H9 (cell line): ENCODE measurements around the gene OR52K1. TPM values are rescaled to one million over a fixed set of nuclear protein-coding genes. Genes with fewer than 3 reads are reported as not detected.

Experiments used
- DNase-seq: peaks from one replicate; pipeline ENCODE4 v3.0.0-alpha.2; 2017
- H2AFZ ChIP-seq: one replicate; pipeline ENCODE4 v1.6.1; 2013; ENCODE audit warnings: mild to moderate bottlenecking, low read length, control low read depth, moderate library complexity
- H2AK5ac ChIP-seq: 2 replicates; pipeline ENCODE4 v1.6.1; 2013; ENCODE audit warnings: low read length, control low read depth, mixed read lengths; ENCODE audit not compliant: insufficient read length
- H2BK120ac ChIP-seq: one replicate; pipeline ENCODE4 v1.6.1; 2013; ENCODE audit warnings: low read depth, mild to moderate bottlenecking, low read length, control low read depth, inconsistent platforms; ENCODE audit not compliant: poor library complexity, severe bottlenecking
- H2BK12ac ChIP-seq: 2 replicates; pipeline ENCODE4 v1.6.1; 2013; ENCODE audit warnings: low read length, control low read depth, mixed read lengths, low read depth; ENCODE audit not compliant: insufficient read length
- H2BK15ac ChIP-seq: 2 replicates; pipeline ENCODE4 v1.6.1; 2013; ENCODE audit warnings: low read depth, low read length, control low read depth
- H2BK20ac ChIP-seq: one replicate; pipeline ENCODE4 v1.6.1; 2013; ENCODE audit warnings: low read depth, mild to moderate bottlenecking, low read length, control low read depth, inconsistent platforms; ENCODE audit not compliant: poor library complexity, severe bottlenecking
- H2BK5ac ChIP-seq: 2 replicates; pipeline ENCODE4 v1.6.1; 2013; ENCODE audit warnings: low read length, control low read depth, mixed read lengths; ENCODE audit not compliant: insufficient read length
- H3K14ac ChIP-seq: 2 replicates; pipeline ENCODE4 v1.6.1; 2013; ENCODE audit warnings: low read length, control low read depth; ENCODE audit not compliant: insufficient read depth
- H3K18ac ChIP-seq: 2 replicates; pipeline ENCODE4 v1.6.1; 2013; ENCODE audit warnings: low read depth, mild to moderate bottlenecking, mixed read lengths, low read length, control low read depth; ENCODE audit not compliant: insufficient read length
- H3K23ac ChIP-seq: 2 replicates; pipeline ENCODE4 v1.6.1; 2013; ENCODE audit warnings: low read length, control low read depth, mixed read lengths, low read depth; ENCODE audit not compliant: insufficient read length
- H3K23me2 ChIP-seq: 2 replicates; pipeline ENCODE4 v1.6.1; 2013; ENCODE audit warnings: low read depth, mild to moderate bottlenecking, mixed read lengths, low read length, control low read depth; ENCODE audit not compliant: insufficient read length, poor library complexity, severe bottlenecking
- H3K27ac ChIP-seq: 2 replicates; pipeline ENCODE4 v1.5.1; 2013; ENCODE audit warnings: low read length, control low read depth, mixed read lengths, low read depth; ENCODE audit not compliant: insufficient read length
- H3K27me3 ChIP-seq: 2 replicates; pipeline ENCODE4 v1.6.1; 2013; ENCODE audit warnings: low read length, control low read depth, inconsistent platforms; ENCODE audit not compliant: insufficient read depth
- H3K4ac ChIP-seq: 2 replicates; pipeline ENCODE4 v1.6.1; 2013; ENCODE audit warnings: low read depth, mild to moderate bottlenecking, control low read depth, inconsistent platforms, low read length, moderate library complexity
- H3K4me1 ChIP-seq: 2 replicates; pipeline ENCODE4 v1.6.1; 2013; ENCODE audit warnings: low read length, control low read depth, inconsistent platforms; ENCODE audit not compliant: insufficient read depth
- H3K4me2 ChIP-seq: 2 replicates; pipeline ENCODE4 v1.6.1; 2013; ENCODE audit warnings: low read length, control low read depth, mixed read lengths; ENCODE audit not compliant: insufficient read length, insufficient read depth
- H3K56ac ChIP-seq: 2 replicates; pipeline ENCODE4 v1.6.1; 2013; ENCODE audit warnings: low read depth, mild to moderate bottlenecking, mixed read lengths, low read length, control low read depth; ENCODE audit not compliant: insufficient read length
- H3K79me1 ChIP-seq: 2 replicates; pipeline ENCODE4 v1.6.1; 2013; ENCODE audit warnings: low read depth, mild to moderate bottlenecking, moderate library complexity, low read length, control low read depth, inconsistent platforms; ENCODE audit not compliant: insufficient read depth, poor library complexity, severe bottlenecking
- H3K79me2 ChIP-seq: 2 replicates; pipeline ENCODE4 v1.6.1; 2013; ENCODE audit warnings: low read length, control low read depth, inconsistent platforms; ENCODE audit not compliant: insufficient read depth
- H3K9ac ChIP-seq: 2 replicates; pipeline ENCODE4 v1.6.1; 2013; ENCODE audit warnings: low read length, control low read depth, mixed read lengths; ENCODE audit not compliant: insufficient read length; ENCODE audit errors: extremely low read depth
- H3K9me3 ChIP-seq: one replicate; pipeline ENCODE4 v1.6.1; 2013; ENCODE audit warnings: low read depth, low read length, inconsistent platforms; ENCODE audit not compliant: control insufficient read depth
- H3T11ph ChIP-seq: one replicate; pipeline ENCODE4 v1.6.1; 2013; ENCODE audit warnings: mild to moderate bottlenecking, low read length, control low read depth, inconsistent platforms
- H4K20me1 ChIP-seq: one replicate; pipeline ENCODE4 v1.6.1; 2013; ENCODE audit not compliant: control insufficient read depth, insufficient read length, insufficient read depth
- H4K5ac ChIP-seq: 2 replicates; pipeline ENCODE4 v1.6.1; 2013; ENCODE audit warnings: low read depth, mild to moderate bottlenecking, mixed read lengths, low read length, control low read depth; ENCODE audit not compliant: insufficient read length
- H4K8ac ChIP-seq: replicated peaks from 2 replicates; pipeline ENCODE4 v1.6.1; 2013; ENCODE audit warnings: low read length, control low read depth, mixed read lengths, low read depth; ENCODE audit not compliant: insufficient read length
- H4K91ac ChIP-seq: 2 replicates; pipeline ENCODE4 v1.6.1; 2013; ENCODE audit warnings: low read depth, mild to moderate bottlenecking, moderate library complexity, mixed read lengths, low read length, control low read depth; ENCODE audit not compliant: insufficient read length
- H3K27ac Mint-ChIP-seq, 3 experiments: 2 replicates in 2 of 3; 3 replicates in 1 of 3; pipeline ENCODE4 v1.8.0; 2020 to 2021; ENCODE audit warnings: mixed read lengths in 3 of 3, mild to moderate bottlenecking in 1 of 3, moderate library complexity in 1 of 3
- H3K27me3 Mint-ChIP-seq: 2 replicates; pipeline ENCODE4 v1.8.0; 2021; ENCODE audit warnings: low read depth, mild to moderate bottlenecking, moderate library complexity, mixed read lengths
- H3K36me3 Mint-ChIP-seq, 3 experiments: 2 replicates in 2 of 3; 3 replicates in 1 of 3; pipeline ENCODE4 v1.8.0; 2020 to 2021; ENCODE audit warnings: low read depth in 3 of 3, mixed read lengths in 3 of 3; ENCODE audit not compliant: insufficient read depth in 1 of 3
- H3K4me1 Mint-ChIP-seq, 2 experiments: 2 replicates each; pipeline ENCODE4 v1.8.0; 2020; ENCODE audit warnings: mixed read lengths in 2 of 2
- H3K4me3 Mint-ChIP-seq, 2 experiments: 2 replicates in 1 of 2; 3 replicates in 1 of 2; pipeline ENCODE4 v1.8.0; 2020 to 2021; ENCODE audit warnings: mild to moderate bottlenecking in 2 of 2, mixed read lengths in 2 of 2, moderate library complexity in 1 of 2
- H3K9me3 Mint-ChIP-seq, 2 experiments: 2 replicates in 1 of 2; 3 replicates in 1 of 2; pipeline ENCODE4 v1.8.0; 2020; ENCODE audit warnings: mild to moderate bottlenecking in 2 of 2, mixed read lengths in 2 of 2, moderate library complexity in 1 of 2
- CTCF ChIP-seq: fragments of 200-600 bp; sonication (generic); conservative IDR thresholded peaks from 3 replicates; pipeline ENCODE4 v1.8.0; 2021; ENCODE audit warnings: antibody characterized with exemption, mild to moderate bottlenecking
- total RNA-seq: library from RNA; stranded (reverse); gene quantifications from 2 replicates; pipeline ENCODE4 v1.2.1, GENCODE V29; 2021

OR52K1 gene
- total RNA-seq, 1 experiment from 2014 or later: not detected

- TF ChIP-seq CTCF: no peak
- Histone ChIP-seq H3K27ac (no peak overlapping the region), H3K79me2 (no peaks in the 10 kb centered on the region), H2BK15ac (no peak overlapping the region), H2BK20ac (no peak overlapping the region), H2AK5ac (no peak overlapping the region), H4K5ac (no peak overlapping the region), H2BK120ac (no peak overlapping the region), H3K9me3 (no peaks in the 10 kb centered on the region), H3K9ac (no peak overlapping the region), H3T11ph (no peak overlapping the region), H4K91ac (no peak overlapping the region), H2BK12ac (no peak overlapping the region), H3K18ac (no peak overlapping the region), H3K4me2 (no peak overlapping the region), H2BK5ac (no peak overlapping the region), H3K4ac (no peak overlapping the region), H2AFZ (no peak overlapping the region), H3K14ac (no peak overlapping the region), H3K23ac (no peak overlapping the region), H3K23me2 (no peaks in the 10 kb centered on the region), H3K4me1 (no peaks in the 10 kb centered on the region; the same call in 1 of the 2 replicates), H3K79me1 (no peaks in the 10 kb centered on the region), H4K8ac (no peak overlapping the region), H3K56ac (no peak overlapping the region), H3K27me3 (no peaks in the 10 kb centered on the region), H4K20me1 (no peaks in the 10 kb centered on the region)
- H3K36me3 Mint-ChIP-seq: peaks cover 7 to 15% (median 15%) of the 10 kb centered on the region in 3 experiments; a peak in 6 of 7 replicates
- H3K9me3 Mint-ChIP-seq: peaks cover 16 to 17% of the 10 kb centered on the region in 2 experiments
- no peak for DNase-seq
- H3K4me3 Mint-ChIP-seq: no peak overlapping the region
- 0 out of 7 replicates have a peak overlapping the region, but pooled peaks of 1 of the 3 experiments have one; percentile 38 for H3K27ac Mint-ChIP-seq
- 0 out of 2 replicates have a peak, but pooled peaks cover 3% of the 10 kb centered on the region for H3K27me3 Mint-ChIP-seq
- peaks cover 24 to 29% of the 10 kb centered on the region in 2 experiments for H3K4me1 Mint-ChIP-seq
These were observed 15.5 kb upstream of the OR52K1 start for GRCh38 chr11:4466871-4467442.
